NT2/D1 (cell line): ENCODE results near the gene TGFB2.

Source experiments
- SUZ12 ChIP-seq: IDR thresholded peaks from 2 replicates; pipeline ENCODE4 v1.6.1; 2011; ENCODE audit not compliant: insufficient read length, insufficient read depth; ENCODE audit errors: extremely low read depth
- YY1 ChIP-seq: IDR thresholded peaks from 2 replicates; pipeline ENCODE4 v1.6.1; 2011; ENCODE audit not compliant: insufficient read length, insufficient read depth

DNA sequence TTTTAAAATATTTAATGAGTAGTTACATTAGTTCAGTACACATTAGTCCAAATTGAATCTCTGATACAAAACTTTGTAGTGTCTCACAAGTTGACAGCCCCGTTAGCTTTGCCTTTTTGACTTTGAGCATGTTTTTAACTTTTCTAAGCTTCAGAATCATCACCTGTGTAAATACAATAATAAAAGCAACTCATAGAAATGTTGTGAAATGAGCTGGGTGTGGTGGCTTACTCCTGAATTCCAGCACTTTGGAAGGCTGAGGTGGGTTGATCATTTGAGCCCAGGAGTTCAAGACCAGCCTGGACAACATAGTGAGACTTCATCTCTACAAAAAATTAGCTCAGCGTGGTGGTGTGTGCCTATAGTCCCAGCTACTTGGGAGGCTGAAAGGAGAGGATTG is 49.0 kb upstream of the TGFB2 start:
- TF ChIP-seq YY1 = no peak
- no peak for TF ChIP-seq SUZ12
